Coronary artery (tissue), 2 donors: Measurements from ENCODE around the gene FERMT3.

Experiments used
- DNase-seq: peaks from one replicate; pipeline ENCODE4 v3.0.0-alpha.2; 2017; ENCODE audit warnings: low spot score
- H3K27ac ChIP-seq, 2 donors: fragments of 200-600 bp; sonication (generic); one replicate each; pipeline ENCODE4 v1.5.1; 2016 to 2019
- H3K4me3 ChIP-seq: fragments of 200-600 bp; sonication (generic); 2 replicates; pipeline ENCODE4 v1.5.1; 2016; ENCODE audit warnings: mild to moderate bottlenecking, moderate library complexity
- TF ChIP-seq, protein P1 (sequence below): fragments of 200-600 bp; sonication (generic); IDR thresholded peaks from one replicate; pipeline ENCODE4 v1.5.1; 2019; ENCODE audit warnings: antibody characterized with exemption

Gene FERMT3

DNA sequence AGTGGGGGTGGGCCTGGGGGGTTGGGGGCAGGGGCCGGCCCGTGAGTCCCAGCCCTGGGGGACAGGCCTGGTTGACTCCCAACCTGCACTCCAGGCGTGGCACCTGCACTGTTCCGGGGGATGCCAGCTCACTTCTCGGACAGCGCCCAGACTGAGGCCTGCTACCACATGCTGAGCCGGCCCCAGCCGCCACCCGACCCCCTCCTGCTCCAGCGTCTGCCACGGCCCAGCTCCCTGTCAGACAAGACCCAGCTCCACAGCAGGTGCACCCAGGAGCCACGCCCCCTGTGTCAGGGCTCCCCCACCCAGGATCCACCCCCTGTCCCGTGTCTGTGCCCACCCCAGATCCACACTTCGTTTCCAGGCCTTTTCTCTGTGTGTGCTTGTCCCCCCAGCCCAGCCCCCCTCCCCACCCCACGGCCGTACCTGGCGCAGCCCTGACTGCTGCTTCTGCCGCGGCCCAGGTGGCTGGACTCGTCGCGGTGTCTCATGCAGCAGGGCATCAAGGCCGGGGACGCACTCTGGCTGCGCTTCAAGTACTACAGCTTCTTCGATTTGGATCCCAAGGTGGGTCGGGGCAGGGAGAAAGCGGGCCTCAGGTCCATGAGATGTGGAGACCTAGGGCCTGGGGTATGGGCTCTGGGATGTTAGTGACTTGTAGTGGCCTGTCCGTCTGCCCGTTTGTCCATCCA is 4.8 kb downstream of the FERMT3 start:
- H3K4me3 ChIP-seq, result no peak overlapping the region
- no peak for DNase-seq
- H3K27ac ChIP-seq, result no peak overlapping the region
- TF ChIP-seq, protein P1, sequence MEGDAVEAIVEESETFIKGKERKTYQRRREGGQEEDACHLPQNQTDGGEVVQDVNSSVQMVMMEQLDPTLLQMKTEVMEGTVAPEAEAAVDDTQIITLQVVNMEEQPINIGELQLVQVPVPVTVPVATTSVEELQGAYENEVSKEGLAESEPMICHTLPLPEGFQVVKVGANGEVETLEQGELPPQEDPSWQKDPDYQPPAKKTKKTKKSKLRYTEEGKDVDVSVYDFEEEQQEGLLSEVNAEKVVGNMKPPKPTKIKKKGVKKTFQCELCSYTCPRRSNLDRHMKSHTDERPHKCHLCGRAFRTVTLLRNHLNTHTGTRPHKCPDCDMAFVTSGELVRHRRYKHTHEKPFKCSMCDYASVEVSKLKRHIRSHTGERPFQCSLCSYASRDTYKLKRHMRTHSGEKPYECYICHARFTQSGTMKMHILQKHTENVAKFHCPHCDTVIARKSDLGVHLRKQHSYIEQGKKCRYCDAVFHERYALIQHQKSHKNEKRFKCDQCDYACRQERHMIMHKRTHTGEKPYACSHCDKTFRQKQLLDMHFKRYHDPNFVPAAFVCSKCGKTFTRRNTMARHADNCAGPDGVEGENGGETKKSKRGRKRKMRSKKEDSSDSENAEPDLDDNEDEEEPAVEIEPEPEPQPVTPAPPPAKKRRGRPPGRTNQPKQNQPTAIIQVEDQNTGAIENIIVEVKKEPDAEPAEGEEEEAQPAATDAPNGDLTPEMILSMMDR, result no peak

DNA sequence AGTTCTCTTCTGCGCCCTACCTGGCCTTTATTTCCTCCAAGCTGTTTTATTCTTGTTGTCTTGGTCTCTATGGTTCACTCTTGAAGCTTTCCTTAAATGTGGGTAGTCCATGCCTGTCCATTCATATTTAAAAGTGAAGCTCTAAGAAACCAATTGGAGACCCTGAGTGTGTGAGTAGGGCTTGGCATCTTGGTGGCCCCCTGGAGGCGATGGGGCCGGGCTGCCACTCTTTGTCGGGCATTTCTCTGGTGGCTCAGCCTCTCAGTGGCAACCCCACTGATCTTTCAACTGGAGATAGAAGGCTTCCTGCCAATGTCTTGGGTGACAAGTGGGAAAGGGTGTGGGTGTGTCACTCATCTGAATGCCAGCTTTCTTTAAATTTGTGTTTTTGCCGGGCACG is 10.4 kb downstream of the FERMT3 start:
- Histone ChIP-seq H3K27ac (no peak overlapping the region), H3K4me3 (no peak overlapping the region)
- TF ChIP-seq, protein P1, result no peak
- DNase-seq, result no peak

DNA sequence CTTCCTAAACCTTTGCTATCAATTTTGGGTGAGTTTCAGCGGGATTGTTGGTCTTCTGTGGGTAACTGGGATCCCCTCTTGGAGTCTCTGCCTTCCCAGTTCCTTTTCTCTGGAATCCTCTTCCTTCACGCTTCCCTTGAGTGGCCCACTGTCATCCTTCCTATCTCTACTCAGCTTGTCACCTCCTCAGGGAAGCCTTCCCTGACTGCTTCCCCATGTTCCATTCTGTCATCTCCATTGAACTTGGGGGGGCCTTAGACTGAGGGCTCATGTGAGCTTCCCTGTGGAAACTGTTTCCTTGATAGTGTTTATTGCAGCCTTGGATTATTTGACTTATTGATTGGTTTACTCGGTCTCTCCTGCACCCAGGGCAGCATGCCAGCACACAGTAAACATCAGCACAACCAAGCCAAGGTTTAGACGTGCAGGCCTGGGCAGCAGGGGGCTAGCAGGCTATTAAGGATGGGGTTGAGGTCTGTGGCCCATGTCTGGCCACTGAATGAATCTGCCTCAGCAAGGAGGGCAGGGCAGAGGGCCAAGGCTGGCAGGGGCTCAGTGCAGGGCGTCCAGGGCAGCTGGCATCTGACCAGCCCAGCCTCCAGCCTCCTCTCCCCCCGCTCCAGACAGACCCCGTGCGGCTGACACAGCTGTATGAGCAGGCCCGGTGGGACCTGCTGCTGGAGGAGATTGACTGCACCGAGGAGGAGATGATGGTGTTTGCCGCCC is 12.3 kb downstream of the FERMT3 start:
- no peak overlapping the region for H3K4me3 ChIP-seq
- no peak for DNase-seq
- TF ChIP-seq, protein P1, result no peak
- H3K27ac ChIP-seq, result no peak overlapping the region

DNA sequence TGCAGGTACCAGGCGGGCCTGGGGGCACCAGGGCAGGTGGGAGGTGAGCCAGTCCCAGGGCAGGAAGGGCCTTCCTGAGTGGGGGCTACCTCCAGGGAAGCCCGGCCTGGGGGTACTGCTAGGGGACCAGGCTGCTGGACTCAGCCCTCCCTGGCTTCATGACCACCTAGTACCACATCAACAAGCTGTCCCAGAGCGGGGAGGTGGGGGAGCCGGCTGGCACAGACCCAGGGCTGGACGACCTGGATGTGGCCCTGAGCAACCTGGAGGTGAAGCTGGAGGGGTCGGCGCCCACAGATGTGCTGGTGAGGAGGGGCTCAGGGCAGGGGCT is 12.8 kb downstream of the FERMT3 start:
- Histone ChIP-seq H3K27ac (no peak overlapping the region), H3K4me3 (no peak overlapping the region)
- DNase-seq, result no peak
- TF ChIP-seq, protein P1, result no peak

DNA sequence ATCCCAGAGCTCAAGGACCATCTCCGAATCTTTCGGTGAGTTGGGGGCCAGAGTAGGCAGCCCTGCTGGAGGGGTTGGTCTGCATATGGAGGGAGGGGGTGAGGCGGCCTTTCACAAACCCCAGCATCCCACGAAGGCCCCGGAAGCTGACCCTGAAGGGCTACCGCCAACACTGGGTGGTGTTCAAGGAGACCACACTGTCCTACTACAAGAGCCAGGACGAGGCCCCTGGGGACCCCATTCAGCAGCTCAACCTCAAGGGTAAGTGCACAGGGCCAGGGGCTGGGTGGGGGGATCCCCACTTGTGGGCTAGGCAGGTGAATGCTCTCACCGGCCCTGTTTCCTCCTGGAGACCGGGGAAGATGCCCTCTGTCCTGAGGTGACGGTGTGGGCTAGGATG is 13.2 kb downstream of the FERMT3 start:
- TF ChIP-seq, protein P1, result no peak
- no peak overlapping the region for H3K4me3 ChIP-seq
- no peak for DNase-seq
- H3K27ac ChIP-seq, result no peak overlapping the region

DNA sequence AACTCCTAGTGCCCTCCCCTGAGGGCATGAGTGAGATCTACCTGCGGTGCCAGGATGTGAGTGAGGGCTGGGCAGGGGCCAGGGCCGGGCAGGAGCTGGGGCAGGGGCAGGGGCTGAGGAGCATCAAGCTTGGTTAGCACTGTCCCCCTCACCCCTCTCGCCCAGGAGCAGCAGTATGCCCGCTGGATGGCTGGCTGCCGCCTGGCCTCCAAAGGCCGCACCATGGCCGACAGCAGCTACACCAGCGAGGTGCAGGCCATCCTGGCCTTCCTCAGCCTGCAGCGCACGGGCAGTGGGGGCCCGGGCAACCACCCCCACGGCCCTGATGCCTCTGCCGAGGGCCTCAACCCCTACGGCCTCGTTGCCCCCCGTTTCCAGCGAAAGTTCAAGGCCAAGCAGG is 13.8 kb downstream of the FERMT3 start:
- no peak overlapping the region for H3K4me3 ChIP-seq
- H3K27ac ChIP-seq, result no peak overlapping the region
- no peak for DNase-seq
- TF ChIP-seq, protein P1, result no peak

DNA sequence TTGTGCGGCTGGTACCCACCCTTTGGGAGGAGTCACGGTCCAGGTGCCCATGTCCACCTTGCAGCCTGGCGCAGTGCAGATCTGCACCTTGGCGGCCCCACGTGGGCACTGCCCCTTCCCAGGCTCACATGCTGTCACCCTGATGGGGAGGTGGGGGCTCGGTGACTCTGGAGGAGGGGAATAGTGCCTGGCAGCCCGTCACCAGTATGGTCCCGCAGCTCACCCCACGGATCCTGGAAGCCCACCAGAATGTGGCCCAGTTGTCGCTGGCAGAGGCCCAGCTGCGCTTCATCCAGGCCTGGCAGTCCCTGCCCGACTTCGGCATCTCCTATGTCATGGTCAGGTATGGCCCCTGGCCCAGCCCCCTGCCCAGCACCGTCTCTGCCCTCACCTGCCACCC is 14.3 kb downstream of the FERMT3 start:
- DNase-seq, result no peak
- TF ChIP-seq, protein P1, result no peak
- Histone ChIP-seq H3K4me3 (no peak overlapping the region), H3K27ac (no peak overlapping the region)
